GM12878 (cell line): ENCODE measurements around the gene VTCN1.

ENCODE experiments used
- POLR2AphosphoS5 ChIP-seq: IDR thresholded peaks from 2 replicates; pipeline ENCODE4 v1.6.1; 2011; ENCODE audit warnings: mild to moderate bottlenecking, low read length, inconsistent platforms
- SRF ChIP-seq, 2 experiments: IDR thresholded peaks; 2 replicates each; pipeline ENCODE4 v1.6.1; 2011; ENCODE audit warnings: low read depth in 2 of 2, low read length in 2 of 2, mild to moderate bottlenecking in 1 of 2, moderate library complexity in 1 of 2
- TF ChIP-seq, protein P1 (sequence below): IDR thresholded peaks from 2 replicates; pipeline ENCODE4 v1.6.1; 2012; ENCODE audit warnings: mild to moderate bottlenecking, low read depth, low read length
- TF ChIP-seq, protein P2 (sequence below): fragments of 450-650 bp; IDR thresholded peaks from 2 replicates; pipeline ENCODE4 v1.6.1; 2016; ENCODE audit warnings: mild to moderate bottlenecking, moderate library complexity, borderline replicate concordance

DNA sequence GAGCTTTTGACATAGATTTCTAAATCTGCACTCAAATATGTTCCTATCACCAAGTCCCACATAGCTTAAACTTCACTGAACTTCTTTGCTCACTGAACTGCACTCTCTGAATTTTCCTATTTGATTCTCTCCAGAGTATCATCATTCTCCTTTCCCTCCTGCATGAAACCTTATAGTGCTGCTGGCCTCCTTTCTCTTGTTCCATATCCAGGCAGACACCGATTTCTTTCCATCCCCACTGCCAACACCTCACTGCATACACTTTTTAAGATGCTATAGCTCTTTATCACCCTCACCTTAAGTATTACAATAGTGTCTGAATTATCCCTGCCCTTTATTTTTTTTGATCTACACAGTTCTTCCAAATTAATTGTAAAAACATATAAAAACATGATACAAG, 86.1 kb downstream of the VTCN1 start:
- TF ChIP-seq, protein P1, sequence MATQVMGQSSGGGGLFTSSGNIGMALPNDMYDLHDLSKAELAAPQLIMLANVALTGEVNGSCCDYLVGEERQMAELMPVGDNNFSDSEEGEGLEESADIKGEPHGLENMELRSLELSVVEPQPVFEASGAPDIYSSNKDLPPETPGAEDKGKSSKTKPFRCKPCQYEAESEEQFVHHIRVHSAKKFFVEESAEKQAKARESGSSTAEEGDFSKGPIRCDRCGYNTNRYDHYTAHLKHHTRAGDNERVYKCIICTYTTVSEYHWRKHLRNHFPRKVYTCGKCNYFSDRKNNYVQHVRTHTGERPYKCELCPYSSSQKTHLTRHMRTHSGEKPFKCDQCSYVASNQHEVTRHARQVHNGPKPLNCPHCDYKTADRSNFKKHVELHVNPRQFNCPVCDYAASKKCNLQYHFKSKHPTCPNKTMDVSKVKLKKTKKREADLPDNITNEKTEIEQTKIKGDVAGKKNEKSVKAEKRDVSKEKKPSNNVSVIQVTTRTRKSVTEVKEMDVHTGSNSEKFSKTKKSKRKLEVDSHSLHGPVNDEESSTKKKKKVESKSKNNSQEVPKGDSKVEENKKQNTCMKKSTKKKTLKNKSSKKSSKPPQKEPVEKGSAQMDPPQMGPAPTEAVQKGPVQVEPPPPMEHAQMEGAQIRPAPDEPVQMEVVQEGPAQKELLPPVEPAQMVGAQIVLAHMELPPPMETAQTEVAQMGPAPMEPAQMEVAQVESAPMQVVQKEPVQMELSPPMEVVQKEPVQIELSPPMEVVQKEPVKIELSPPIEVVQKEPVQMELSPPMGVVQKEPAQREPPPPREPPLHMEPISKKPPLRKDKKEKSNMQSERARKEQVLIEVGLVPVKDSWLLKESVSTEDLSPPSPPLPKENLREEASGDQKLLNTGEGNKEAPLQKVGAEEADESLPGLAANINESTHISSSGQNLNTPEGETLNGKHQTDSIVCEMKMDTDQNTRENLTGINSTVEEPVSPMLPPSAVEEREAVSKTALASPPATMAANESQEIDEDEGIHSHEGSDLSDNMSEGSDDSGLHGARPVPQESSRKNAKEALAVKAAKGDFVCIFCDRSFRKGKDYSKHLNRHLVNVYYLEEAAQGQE = no peak
- TF ChIP-seq SRF (IDR thresholded peaks at IDR 0.05; ENCODE audit: low read depth in 2 of 2, low read length in 2 of 2) (no peak), POLR2AphosphoS5 (no peak)
- TF ChIP-seq, protein P2, sequence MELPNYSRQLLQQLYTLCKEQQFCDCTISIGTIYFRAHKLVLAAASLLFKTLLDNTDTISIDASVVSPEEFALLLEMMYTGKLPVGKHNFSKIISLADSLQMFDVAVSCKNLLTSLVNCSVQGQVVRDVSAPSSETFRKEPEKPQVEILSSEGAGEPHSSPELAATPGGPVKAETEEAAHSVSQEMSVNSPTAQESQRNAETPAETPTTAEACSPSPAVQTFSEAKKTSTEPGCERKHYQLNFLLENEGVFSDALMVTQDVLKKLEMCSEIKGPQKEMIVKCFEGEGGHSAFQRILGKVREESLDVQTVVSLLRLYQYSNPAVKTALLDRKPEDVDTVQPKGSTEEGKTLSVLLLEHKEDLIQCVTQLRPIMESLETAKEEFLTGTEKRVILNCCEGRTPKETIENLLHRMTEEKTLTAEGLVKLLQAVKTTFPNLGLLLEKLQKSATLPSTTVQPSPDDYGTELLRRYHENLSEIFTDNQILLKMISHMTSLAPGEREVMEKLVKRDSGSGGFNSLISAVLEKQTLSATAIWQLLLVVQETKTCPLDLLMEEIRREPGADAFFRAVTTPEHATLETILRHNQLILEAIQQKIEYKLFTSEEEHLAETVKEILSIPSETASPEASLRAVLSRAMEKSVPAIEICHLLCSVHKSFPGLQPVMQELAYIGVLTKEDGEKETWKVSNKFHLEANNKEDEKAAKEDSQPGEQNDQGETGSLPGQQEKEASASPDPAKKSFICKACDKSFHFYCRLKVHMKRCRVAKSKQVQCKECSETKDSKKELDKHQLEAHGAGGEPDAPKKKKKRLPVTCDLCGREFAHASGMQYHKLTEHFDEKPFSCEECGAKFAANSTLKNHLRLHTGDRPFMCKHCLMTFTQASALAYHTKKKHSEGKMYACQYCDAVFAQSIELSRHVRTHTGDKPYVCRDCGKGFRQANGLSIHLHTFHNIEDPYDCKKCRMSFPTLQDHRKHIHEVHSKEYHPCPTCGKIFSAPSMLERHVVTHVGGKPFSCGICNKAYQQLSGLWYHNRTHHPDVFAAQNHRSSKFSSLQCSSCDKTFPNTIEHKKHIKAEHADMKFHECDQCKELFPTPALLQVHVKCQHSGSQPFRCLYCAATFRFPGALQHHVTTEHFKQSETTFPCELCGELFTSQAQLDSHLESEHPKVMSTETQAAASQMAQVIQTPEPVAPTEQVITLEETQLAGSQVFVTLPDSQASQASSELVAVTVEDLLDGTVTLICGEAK = no peak
